DOHH2 (cell line): Measurements from ENCODE around the gene BARX1.

Source experiments
- EZH2phosphoT487 ChIP-seq: fragments of 200-600 bp; sonication (generic); IDR thresholded peaks from 2 replicates; pipeline ENCODE4 v1.6.1; 2017; ENCODE audit warnings: borderline replicate concordance, mild to moderate bottlenecking, antibody characterized with exemption, low read length, moderate library complexity, mixed read lengths
- TF ChIP-seq, protein P1 (sequence below): fragments of 200-600 bp; sonication (generic); IDR thresholded peaks from one replicate; pipeline ENCODE4 v1.5.1; 2014; ENCODE audit warnings: antibody characterized with exemption, mild to moderate bottlenecking, low read depth, low read length; ENCODE audit not compliant: poor library complexity, severe bottlenecking

DNA sequence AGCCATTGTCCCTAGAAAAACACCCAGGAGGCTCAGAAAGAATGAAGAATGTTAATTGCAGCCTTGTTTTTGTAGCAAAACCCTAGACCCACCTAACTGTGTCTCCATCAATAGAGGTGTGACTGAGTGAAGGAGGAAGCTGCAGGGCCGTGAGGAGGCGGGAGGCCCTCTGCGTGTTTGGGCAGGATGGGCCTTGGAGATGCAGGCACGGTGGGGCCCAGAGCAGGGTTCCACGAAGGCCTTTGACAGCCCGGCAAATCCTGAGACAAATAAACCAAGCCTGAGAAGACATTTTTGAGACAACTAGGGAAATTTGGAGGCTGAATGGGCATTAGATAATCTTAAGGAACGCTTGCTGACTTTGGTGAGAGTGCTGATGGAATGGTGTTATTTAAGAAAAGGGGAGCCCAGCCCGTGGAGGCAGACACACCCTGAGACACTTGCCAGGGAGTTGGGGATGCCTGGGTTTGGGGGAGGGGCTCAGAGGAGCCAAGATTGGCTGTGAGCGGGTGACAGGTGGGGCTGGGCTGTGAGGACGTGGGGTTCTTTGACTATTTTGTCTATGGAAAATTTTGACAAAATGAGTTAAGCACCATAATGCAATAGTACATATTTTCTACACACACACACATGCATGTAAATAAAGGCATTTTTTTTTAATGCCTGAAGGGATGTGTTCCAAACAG lies 48.8 kb downstream of the BARX1 start:
- TF ChIP-seq, protein P1, sequence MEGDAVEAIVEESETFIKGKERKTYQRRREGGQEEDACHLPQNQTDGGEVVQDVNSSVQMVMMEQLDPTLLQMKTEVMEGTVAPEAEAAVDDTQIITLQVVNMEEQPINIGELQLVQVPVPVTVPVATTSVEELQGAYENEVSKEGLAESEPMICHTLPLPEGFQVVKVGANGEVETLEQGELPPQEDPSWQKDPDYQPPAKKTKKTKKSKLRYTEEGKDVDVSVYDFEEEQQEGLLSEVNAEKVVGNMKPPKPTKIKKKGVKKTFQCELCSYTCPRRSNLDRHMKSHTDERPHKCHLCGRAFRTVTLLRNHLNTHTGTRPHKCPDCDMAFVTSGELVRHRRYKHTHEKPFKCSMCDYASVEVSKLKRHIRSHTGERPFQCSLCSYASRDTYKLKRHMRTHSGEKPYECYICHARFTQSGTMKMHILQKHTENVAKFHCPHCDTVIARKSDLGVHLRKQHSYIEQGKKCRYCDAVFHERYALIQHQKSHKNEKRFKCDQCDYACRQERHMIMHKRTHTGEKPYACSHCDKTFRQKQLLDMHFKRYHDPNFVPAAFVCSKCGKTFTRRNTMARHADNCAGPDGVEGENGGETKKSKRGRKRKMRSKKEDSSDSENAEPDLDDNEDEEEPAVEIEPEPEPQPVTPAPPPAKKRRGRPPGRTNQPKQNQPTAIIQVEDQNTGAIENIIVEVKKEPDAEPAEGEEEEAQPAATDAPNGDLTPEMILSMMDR = no peak
- TF ChIP-seq EZH2phosphoT487 = no peak
